Osteoblast (primary cell): ENCODE measurements around the gene CDKL4. TPM values are rescaled to one million over a fixed set of nuclear protein-coding genes. Genes with fewer than 3 reads are reported as not detected.
A peak's percentile ranks its signal among the peaks of the same experiment; 100 is the strongest.

ENCODE experiments used
- DNase-seq: peaks from one replicate; pipeline ENCODE4 v3.0.0; 2011; ENCODE audit warnings: low spot score, mixed read lengths; ENCODE audit not compliant: insufficient read length; ENCODE audit errors: missing footprints
- H2AFZ ChIP-seq: 2 replicates; pipeline ENCODE4 v1.6.0; 2011; ENCODE audit warnings: mild to moderate bottlenecking, low read length
- H3K27ac ChIP-seq: 2 replicates; pipeline ENCODE4 v1.5.1; 2011; ENCODE audit warnings: mild to moderate bottlenecking, low read depth, low read length, moderate library complexity
- H3K27me3 ChIP-seq: 2 replicates; pipeline ENCODE4 v1.6.0; 2012; ENCODE audit warnings: mild to moderate bottlenecking, control low read depth, inconsistent platforms, low read length, moderate library complexity; ENCODE audit not compliant: insufficient read depth
- H3K36me3 ChIP-seq: 2 replicates; pipeline ENCODE4 v1.5.1; 2011; ENCODE audit warnings: mild to moderate bottlenecking, low read length, control low read depth, moderate library complexity; ENCODE audit not compliant: insufficient read depth
- H3K4me1 ChIP-seq: 2 replicates; pipeline ENCODE4 v1.5.1; 2011; ENCODE audit warnings: mild to moderate bottlenecking, low read length, control low read depth, moderate library complexity; ENCODE audit not compliant: insufficient read depth
- H3K4me2 ChIP-seq: 2 replicates; pipeline ENCODE4 v1.6.0; 2011; ENCODE audit warnings: mild to moderate bottlenecking, low read length; ENCODE audit not compliant: insufficient read depth
- H3K4me3 ChIP-seq: fragments of 200-600 bp; sonication (generic); 3 replicates; pipeline ENCODE4 v1.5.1; 2012; ENCODE audit warnings: mild to moderate bottlenecking, low read length, inconsistent platforms; ENCODE audit not compliant: insufficient read depth
- H3K79me2 ChIP-seq: 2 replicates; pipeline ENCODE4 v1.6.0; 2012; ENCODE audit warnings: mild to moderate bottlenecking, low read length, control low read depth, inconsistent platforms; ENCODE audit not compliant: insufficient read depth
- H3K9me3 ChIP-seq: 2 replicates; pipeline ENCODE4 v1.5.1; 2011; ENCODE audit warnings: low read depth, low read length, control low read depth
- H4K20me1 ChIP-seq: 2 replicates; pipeline ENCODE4 v1.6.0; 2012; ENCODE audit warnings: mild to moderate bottlenecking, low read length, control low read depth; ENCODE audit not compliant: insufficient read depth
- total RNA-seq: library from RNA; depleted of rRNA; stranded (reverse); fragments of >200 nt; gene quantifications from 2 replicates; pipeline ENCODE4 v1.2.3, GENCODE V29; 2012
- TF ChIP-seq, protein P1 (sequence below): IDR thresholded peaks from 2 replicates; pipeline ENCODE4 v1.5.1; 2011; ENCODE audit warnings: mild to moderate bottlenecking, low read depth, low read length, moderate library complexity; ENCODE audit errors: extremely low read depth

CDKL4 gene
- total RNA-seq, 1 donor, result 2.2 TPM

DNA sequence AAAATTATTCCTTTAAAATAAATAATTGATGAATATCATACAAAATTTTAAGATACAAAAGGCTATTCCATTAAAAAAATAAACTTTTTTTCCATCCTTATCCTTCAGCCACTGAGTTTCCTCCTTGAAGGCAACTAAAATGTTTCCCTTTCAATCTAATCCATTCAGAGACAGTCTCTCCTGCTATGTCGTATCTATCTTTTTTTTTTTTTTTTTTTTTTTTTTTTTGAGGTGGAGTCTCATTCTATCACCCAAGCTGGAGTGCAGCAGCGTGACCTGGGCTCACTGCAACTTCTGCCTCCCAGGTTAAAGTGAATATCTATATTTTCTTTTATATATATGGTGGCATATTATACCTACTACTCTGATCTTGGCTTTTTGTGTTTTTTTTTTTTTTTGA, 91.3 kb downstream of the CDKL4 start:
- DNase-seq, result no peak
- Histone ChIP-seq H3K36me3 (no peaks in the 10 kb centered on the region), H2AFZ (no peak overlapping the region), H3K27ac (no peak overlapping the region), H3K4me1 (peaks cover 9% of the 10 kb centered on the region), H3K4me3 (no peak overlapping the region), H3K79me2 (no peaks in the 10 kb centered on the region), H4K20me1 (no peaks in the 10 kb centered on the region), H3K4me2 (no peak overlapping the region), H3K27me3 (no peaks in the 10 kb centered on the region), H3K9me3 (no peaks in the 10 kb centered on the region)
- TF ChIP-seq, protein P1, sequence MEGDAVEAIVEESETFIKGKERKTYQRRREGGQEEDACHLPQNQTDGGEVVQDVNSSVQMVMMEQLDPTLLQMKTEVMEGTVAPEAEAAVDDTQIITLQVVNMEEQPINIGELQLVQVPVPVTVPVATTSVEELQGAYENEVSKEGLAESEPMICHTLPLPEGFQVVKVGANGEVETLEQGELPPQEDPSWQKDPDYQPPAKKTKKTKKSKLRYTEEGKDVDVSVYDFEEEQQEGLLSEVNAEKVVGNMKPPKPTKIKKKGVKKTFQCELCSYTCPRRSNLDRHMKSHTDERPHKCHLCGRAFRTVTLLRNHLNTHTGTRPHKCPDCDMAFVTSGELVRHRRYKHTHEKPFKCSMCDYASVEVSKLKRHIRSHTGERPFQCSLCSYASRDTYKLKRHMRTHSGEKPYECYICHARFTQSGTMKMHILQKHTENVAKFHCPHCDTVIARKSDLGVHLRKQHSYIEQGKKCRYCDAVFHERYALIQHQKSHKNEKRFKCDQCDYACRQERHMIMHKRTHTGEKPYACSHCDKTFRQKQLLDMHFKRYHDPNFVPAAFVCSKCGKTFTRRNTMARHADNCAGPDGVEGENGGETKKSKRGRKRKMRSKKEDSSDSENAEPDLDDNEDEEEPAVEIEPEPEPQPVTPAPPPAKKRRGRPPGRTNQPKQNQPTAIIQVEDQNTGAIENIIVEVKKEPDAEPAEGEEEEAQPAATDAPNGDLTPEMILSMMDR, result no peak

- Histone ChIP-seq H3K9me3 (no peaks in the 10 kb centered on the region), H3K4me1 (peaks cover 9% of the 10 kb centered on the region), H3K4me2 (no peak overlapping the region), H3K79me2 (no peaks in the 10 kb centered on the region), H3K27me3 (no peaks in the 10 kb centered on the region), H3K36me3 (no peaks in the 10 kb centered on the region), H4K20me1 (no peaks in the 10 kb centered on the region), H2AFZ (no peak overlapping the region), H3K27ac (no peak overlapping the region), H3K4me3 (no peak overlapping the region)
- TF ChIP-seq, protein P1, result no peak
- no peak for DNase-seq
These were observed 92.8 kb downstream of the CDKL4 start for GRCh38 chr2:39150890-39151497.

GRCh38 chr2:39150102-39150562, 93.6 kb downstream of the CDKL4 start:
- H3K4me1 ChIP-seq, result peaks cover 9% of the 10 kb centered on the region
- no peak overlapping the region for H3K27ac ChIP-seq
- H3K4me3 ChIP-seq, result no peak overlapping the region
- no peaks in the 10 kb centered on the region for H3K79me2 ChIP-seq
- no peaks in the 10 kb centered on the region for H3K36me3 ChIP-seq
- H3K9me3 ChIP-seq, result no peaks in the 10 kb centered on the region
- TF ChIP-seq, protein P1, result no peak
- no peaks in the 10 kb centered on the region for H3K27me3 ChIP-seq
- peak overlapping the region; percentile 78 for H2AFZ ChIP-seq
- no peak overlapping the region for H3K4me2 ChIP-seq
- no peaks in the 10 kb centered on the region for H4K20me1 ChIP-seq
- no peak for DNase-seq

DNA sequence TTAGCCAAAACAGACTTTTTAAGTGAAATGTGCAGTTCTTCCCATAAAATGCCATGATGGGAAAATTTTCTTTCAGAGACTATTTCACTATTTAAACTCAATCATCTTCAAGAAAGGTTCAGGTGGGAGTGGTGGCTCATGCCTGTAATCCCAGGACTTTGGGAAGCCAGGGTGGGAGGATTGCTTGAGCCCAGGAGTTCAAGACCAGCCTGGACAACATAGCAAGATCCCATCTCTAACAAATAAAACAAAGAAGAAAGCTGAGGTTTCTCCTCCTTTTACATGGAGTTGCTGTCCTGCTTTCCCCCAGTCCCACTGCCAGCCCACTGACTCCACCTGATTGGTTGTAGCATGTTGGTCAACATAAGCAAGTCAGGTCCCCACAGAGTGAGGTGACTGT, 97.1 kb downstream of the CDKL4 start:
- Histone ChIP-seq H3K4me3 (no peak overlapping the region), H3K36me3 (no peaks in the 10 kb centered on the region), H3K27me3 (no peaks in the 10 kb centered on the region), H3K27ac (no peak overlapping the region), H3K9me3 (no peaks in the 10 kb centered on the region), H2AFZ (no peak overlapping the region), H4K20me1 (no peaks in the 10 kb centered on the region), H3K4me2 (no peak overlapping the region), H3K79me2 (no peaks in the 10 kb centered on the region), H3K4me1 (no peaks in the 10 kb centered on the region)
- TF ChIP-seq, protein P1, result no peak
- no peak for DNase-seq
